ENCODE data around the gene GPSM3.

DNA sequence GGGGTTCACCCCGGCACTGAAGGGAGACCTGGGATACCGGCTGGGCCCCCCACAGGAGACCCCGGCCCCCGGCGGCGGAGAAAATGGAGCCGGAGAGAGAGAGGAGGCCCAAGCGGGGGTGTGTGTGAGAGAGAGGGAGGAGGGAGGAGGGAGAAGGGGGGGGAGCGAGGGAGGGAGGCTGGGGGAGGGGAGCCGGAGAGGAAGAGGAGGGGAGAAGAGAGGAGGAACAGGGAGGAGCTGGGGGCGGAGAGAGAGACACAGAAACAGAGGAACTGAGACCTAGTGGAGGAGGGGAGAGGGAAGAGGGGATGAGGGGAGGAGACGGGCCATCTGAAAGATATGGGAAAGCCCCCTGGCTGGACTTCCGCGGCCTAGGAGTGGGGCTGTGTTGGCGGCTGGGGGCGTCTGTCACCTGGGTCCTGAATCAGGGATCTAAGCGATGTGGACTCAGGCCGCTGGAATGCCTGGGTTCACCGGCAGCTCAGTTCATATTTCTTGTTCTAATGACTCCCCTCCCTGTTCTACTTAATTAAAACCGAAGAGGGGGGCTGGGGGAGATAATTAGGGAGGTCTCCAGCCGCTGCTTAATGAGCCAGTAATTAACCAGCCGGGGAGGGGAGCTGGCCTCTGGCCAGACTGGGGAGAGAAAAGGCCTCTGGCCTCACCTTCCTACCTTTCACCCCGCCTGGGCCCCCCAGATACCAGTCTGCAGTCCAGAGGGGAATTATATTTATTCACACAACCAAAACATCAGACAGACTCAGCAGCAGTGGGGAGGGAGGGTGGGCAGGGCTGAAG is 2.2 kb downstream of the GPSM3 start, which contains the start of gene PBX2:
- TF ChIP-seq, protein P1, sequence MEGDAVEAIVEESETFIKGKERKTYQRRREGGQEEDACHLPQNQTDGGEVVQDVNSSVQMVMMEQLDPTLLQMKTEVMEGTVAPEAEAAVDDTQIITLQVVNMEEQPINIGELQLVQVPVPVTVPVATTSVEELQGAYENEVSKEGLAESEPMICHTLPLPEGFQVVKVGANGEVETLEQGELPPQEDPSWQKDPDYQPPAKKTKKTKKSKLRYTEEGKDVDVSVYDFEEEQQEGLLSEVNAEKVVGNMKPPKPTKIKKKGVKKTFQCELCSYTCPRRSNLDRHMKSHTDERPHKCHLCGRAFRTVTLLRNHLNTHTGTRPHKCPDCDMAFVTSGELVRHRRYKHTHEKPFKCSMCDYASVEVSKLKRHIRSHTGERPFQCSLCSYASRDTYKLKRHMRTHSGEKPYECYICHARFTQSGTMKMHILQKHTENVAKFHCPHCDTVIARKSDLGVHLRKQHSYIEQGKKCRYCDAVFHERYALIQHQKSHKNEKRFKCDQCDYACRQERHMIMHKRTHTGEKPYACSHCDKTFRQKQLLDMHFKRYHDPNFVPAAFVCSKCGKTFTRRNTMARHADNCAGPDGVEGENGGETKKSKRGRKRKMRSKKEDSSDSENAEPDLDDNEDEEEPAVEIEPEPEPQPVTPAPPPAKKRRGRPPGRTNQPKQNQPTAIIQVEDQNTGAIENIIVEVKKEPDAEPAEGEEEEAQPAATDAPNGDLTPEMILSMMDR (IDR thresholded peaks at IDR 0.05): no peak
- TF ChIP-seq EZH2 (IDR thresholded peaks at IDR 0.05; ENCODE audit: borderline replicate concordance, insufficient read depth, low read depth, low read length, poor library complexity, severe bottlenecking): no peak

Measured in B cell (primary cell).